ENCODE measurements around the gene NCF2.
"Not testable (repeated sequence)": the region's sequence is repeated elsewhere in the genome, so short reads cannot be mapped to it uniquely, and the experiment has no call there.

Gene NCF2

DNA sequence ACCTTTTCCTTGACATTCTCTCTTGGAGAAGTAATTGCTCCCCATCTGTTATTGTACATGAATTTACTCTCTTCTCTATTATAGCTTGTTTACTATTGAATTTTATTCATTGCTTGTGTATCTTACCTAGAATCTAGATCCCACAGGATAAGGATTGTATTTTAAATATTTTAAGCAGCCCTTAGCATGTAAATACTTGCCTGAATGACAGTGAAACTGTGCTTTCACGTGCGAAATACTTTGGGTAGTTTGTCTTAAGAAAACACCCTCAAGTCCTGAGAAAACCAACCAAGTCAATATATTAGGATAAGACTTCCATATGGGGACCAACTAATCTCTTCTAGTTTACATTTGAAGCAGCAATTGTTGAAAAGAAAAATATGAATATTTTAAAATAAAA, 30.1 kb upstream of the NCF2 start:
- Histone ChIP-seq H3K9me3 (replicated peaks in 1 of 2; ENCODE audit: control insufficient read depth in 2 of 2, insufficient read depth in 1 of 2, low read depth in 1 of 2, low read length in 2 of 2) (no peaks in the 10 kb centered on the region), H2BK15ac (ENCODE audit: low read length) (no peak overlapping the region), H4K8ac (ENCODE audit: low read depth, low read length) (no peak overlapping the region), H3K4ac (ENCODE audit: low read length) (no peak overlapping the region), H3K4me1 (ENCODE audit: control insufficient read depth in 2 of 2, insufficient read depth in 1 of 2, low read depth in 1 of 2, low read length in 2 of 2) (no peaks in the 10 kb centered on the region), H3K4me3 (ENCODE audit: low read length in 2 of 2) (no peak overlapping the region), H3K36me3 (replicated peaks in 1 of 2; ENCODE audit: control insufficient read depth in 2 of 2, insufficient read depth in 2 of 2, low read length in 2 of 2) (peaks cover 0 to 9% of the 10 kb centered on the region in 2 donors), H3K14ac (ENCODE audit: low read length) (no peak overlapping the region), H2BK12ac (ENCODE audit: low read length) (no peak overlapping the region), H3K9ac (ENCODE audit: low read depth, low read length, poor library complexity) (no peak overlapping the region), H3K79me1 (ENCODE audit: low read depth, low read length) (no peaks in the 10 kb centered on the region), H3K23ac (ENCODE audit: low read depth, low read length, poor library complexity) (no peak overlapping the region), H4K91ac (ENCODE audit: low read depth, low read length, poor library complexity) (no peak overlapping the region), H2AFZ (ENCODE audit: low read length) (no peak overlapping the region), H3K18ac (ENCODE audit: low read length) (no peak overlapping the region), H3K4me2 (ENCODE audit: insufficient read depth, low read length, poor library complexity, severe bottlenecking) (no peak overlapping the region), H2BK5ac (ENCODE audit: low read length) (no peak overlapping the region), H3K27ac (replicated peaks; ENCODE audit: low read length) (no peak overlapping the region), H2BK120ac (ENCODE audit: low read depth, low read length) (no peak overlapping the region), H3K27me3 (ENCODE audit: control insufficient read depth in 3 of 3, insufficient read depth in 3 of 3, low read depth in 1 of 3, low read length in 3 of 3) (no peaks in the 10 kb centered on the region), H2AK5ac (ENCODE audit: low read depth, low read length) (no peak overlapping the region)
- no CpG with 5 or more reads among the region's 2 CpGs for WGBS, 2 donors (ENCODE audit: extremely low coverage in 2 of 2, insufficient read length in 2 of 2, insufficient replicate concordance in 1 of 2)
- no peak for DNase-seq (ENCODE audit: low spot score)

DNA sequence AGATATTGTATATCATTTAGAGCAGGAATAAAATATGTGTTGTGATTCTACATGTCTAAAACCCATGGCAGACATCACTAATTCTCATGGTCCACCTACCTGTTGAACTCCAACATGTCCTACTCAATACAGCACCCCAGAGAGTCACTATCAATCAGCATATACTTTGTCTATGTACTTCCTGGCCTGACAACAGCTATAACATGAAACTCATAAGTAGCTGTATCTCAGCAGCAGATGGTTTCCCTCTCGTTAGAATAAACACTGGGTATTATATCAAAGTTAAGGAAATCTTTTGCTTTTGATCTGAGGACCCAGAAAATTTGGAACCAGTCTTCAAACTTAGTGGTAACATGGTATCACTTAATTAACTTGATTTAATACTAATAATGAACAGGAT, 29.5 kb upstream of the NCF2 start:
- no peaks in the 10 kb centered on the region for H3K9me3 ChIP-seq (replicated peaks in 1 of 2; ENCODE audit: control insufficient read depth in 2 of 2, insufficient read depth in 1 of 2, low read depth in 1 of 2, low read length in 2 of 2)
- H3K27me3 ChIP-seq (ENCODE audit: control insufficient read depth in 3 of 3, insufficient read depth in 3 of 3, low read depth in 1 of 3, low read length in 3 of 3), result no peaks in the 10 kb centered on the region
- no peaks in the 10 kb centered on the region for H3K79me1 ChIP-seq (ENCODE audit: low read depth, low read length)
- H3K9ac ChIP-seq (ENCODE audit: low read depth, low read length, poor library complexity), result no peak overlapping the region
- peaks cover 0 to 3% of the 10 kb centered on the region in 2 donors for H3K36me3 ChIP-seq (replicated peaks in 1 of 2; ENCODE audit: control insufficient read depth in 2 of 2, insufficient read depth in 2 of 2, low read length in 2 of 2)
- H2BK12ac ChIP-seq (ENCODE audit: low read length), result no peak overlapping the region
- DNase-seq (ENCODE audit: low spot score), result no peak
- no peak overlapping the region for H3K4ac ChIP-seq (ENCODE audit: low read length)
- H3K4me1 ChIP-seq (ENCODE audit: control insufficient read depth in 2 of 2, insufficient read depth in 1 of 2, low read depth in 1 of 2, low read length in 2 of 2), result no peaks in the 10 kb centered on the region
- H2BK15ac ChIP-seq (ENCODE audit: low read length), result no peak overlapping the region
- H3K27ac ChIP-seq (replicated peaks; ENCODE audit: low read length), result no peak overlapping the region
- no peak overlapping the region for H4K91ac ChIP-seq (ENCODE audit: low read depth, low read length, poor library complexity)
- H3K4me3 ChIP-seq (ENCODE audit: low read length in 2 of 2), result no peak overlapping the region
- H2AFZ ChIP-seq (ENCODE audit: low read length), result no peak overlapping the region
- H2BK120ac ChIP-seq (ENCODE audit: low read depth, low read length), result no peak overlapping the region
- no peak overlapping the region for H4K8ac ChIP-seq (ENCODE audit: low read depth, low read length)
- H2BK5ac ChIP-seq (ENCODE audit: low read length), result no peak overlapping the region
- no CpG with 5 or more reads among the region's 1 CpG for WGBS, 2 donors (ENCODE audit: extremely low coverage in 2 of 2, insufficient read length in 2 of 2, insufficient replicate concordance in 1 of 2)
- H3K14ac ChIP-seq (ENCODE audit: low read length), result no peak overlapping the region
- H3K23ac ChIP-seq (ENCODE audit: low read depth, low read length, poor library complexity), result no peak overlapping the region
- no peak overlapping the region for H3K18ac ChIP-seq (ENCODE audit: low read length)
- no peak overlapping the region for H3K4me2 ChIP-seq (ENCODE audit: insufficient read depth, low read length, poor library complexity, severe bottlenecking)
- no peak overlapping the region for H2AK5ac ChIP-seq (ENCODE audit: low read depth, low read length)

DNA sequence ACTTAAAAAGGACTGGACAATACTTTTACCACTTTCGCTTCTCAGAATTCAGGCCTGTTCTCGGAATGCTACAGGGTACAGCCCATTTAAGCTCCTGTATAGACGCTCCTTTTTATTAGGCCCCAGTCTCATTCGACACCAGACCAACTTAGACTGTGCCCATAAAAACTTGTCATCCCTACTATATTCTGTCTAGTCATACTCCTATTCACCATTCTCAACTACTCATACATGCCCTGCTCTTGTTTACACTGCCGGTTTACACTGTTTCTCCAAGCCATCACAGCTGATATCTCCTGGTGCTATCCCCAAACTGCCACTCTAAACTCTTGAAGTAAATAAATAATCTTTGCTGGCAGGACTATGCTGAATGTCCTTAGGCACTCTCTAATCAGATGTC, 27.9 kb upstream of the NCF2 start:
- H3K36me3 ChIP-seq (replicated peaks in 1 of 2; ENCODE audit: control insufficient read depth in 2 of 2, insufficient read depth in 2 of 2, low read length in 2 of 2); H3K9me3 ChIP-seq (replicated peaks in 1 of 2; ENCODE audit: control insufficient read depth in 2 of 2, insufficient read depth in 1 of 2, low read depth in 1 of 2, low read length in 2 of 2); H2AFZ ChIP-seq (ENCODE audit: low read length); H3K23ac ChIP-seq (ENCODE audit: low read depth, low read length, poor library complexity); H3K4me3 ChIP-seq (ENCODE audit: low read length in 2 of 2); H2AK5ac ChIP-seq (ENCODE audit: low read depth, low read length); H3K27me3 ChIP-seq (ENCODE audit: control insufficient read depth in 3 of 3, insufficient read depth in 3 of 3, low read depth in 1 of 3, low read length in 3 of 3); H4K91ac ChIP-seq (ENCODE audit: low read depth, low read length, poor library complexity); H3K4ac ChIP-seq (ENCODE audit: low read length); H3K18ac ChIP-seq (ENCODE audit: low read length); H3K4me2 ChIP-seq (ENCODE audit: insufficient read depth, low read length, poor library complexity, severe bottlenecking); H2BK12ac ChIP-seq (ENCODE audit: low read length); H2BK15ac ChIP-seq (ENCODE audit: low read length); H2BK120ac ChIP-seq (ENCODE audit: low read depth, low read length); H2BK5ac ChIP-seq (ENCODE audit: low read length); H3K79me1 ChIP-seq (ENCODE audit: low read depth, low read length); H3K14ac ChIP-seq (ENCODE audit: low read length); H4K8ac ChIP-seq (ENCODE audit: low read depth, low read length); DNase-seq (ENCODE audit: low spot score); H3K27ac ChIP-seq (replicated peaks; ENCODE audit: low read length); H3K4me1 ChIP-seq (ENCODE audit: control insufficient read depth in 2 of 2, insufficient read depth in 1 of 2, low read depth in 1 of 2, low read length in 2 of 2); H3K9ac ChIP-seq (ENCODE audit: low read depth, low read length, poor library complexity): not testable (repeated sequence)
- no CpG with 5 or more reads among the region's 5 CpGs for WGBS, 2 donors (ENCODE audit: extremely low coverage in 2 of 2, insufficient read length in 2 of 2, insufficient replicate concordance in 1 of 2)

- not testable (repeated sequence) for H3K4me3 ChIP-seq (ENCODE audit: low read length in 2 of 2); H2BK5ac ChIP-seq (ENCODE audit: low read length); H3K14ac ChIP-seq (ENCODE audit: low read length); H3K79me1 ChIP-seq (ENCODE audit: low read depth, low read length); H3K9me3 ChIP-seq (replicated peaks in 1 of 2; ENCODE audit: control insufficient read depth in 2 of 2, insufficient read depth in 1 of 2, low read depth in 1 of 2, low read length in 2 of 2); H3K4ac ChIP-seq (ENCODE audit: low read length); H3K18ac ChIP-seq (ENCODE audit: low read length); H3K27ac ChIP-seq (replicated peaks; ENCODE audit: low read length); H3K27me3 ChIP-seq (ENCODE audit: control insufficient read depth in 3 of 3, insufficient read depth in 3 of 3, low read depth in 1 of 3, low read length in 3 of 3); H2BK15ac ChIP-seq (ENCODE audit: low read length); H3K23ac ChIP-seq (ENCODE audit: low read depth, low read length, poor library complexity); DNase-seq (ENCODE audit: low spot score); H4K8ac ChIP-seq (ENCODE audit: low read depth, low read length); H3K4me1 ChIP-seq (ENCODE audit: control insufficient read depth in 2 of 2, insufficient read depth in 1 of 2, low read depth in 1 of 2, low read length in 2 of 2); H2AK5ac ChIP-seq (ENCODE audit: low read depth, low read length); H3K4me2 ChIP-seq (ENCODE audit: insufficient read depth, low read length, poor library complexity, severe bottlenecking); H2BK12ac ChIP-seq (ENCODE audit: low read length); H2AFZ ChIP-seq (ENCODE audit: low read length); H3K9ac ChIP-seq (ENCODE audit: low read depth, low read length, poor library complexity); H3K36me3 ChIP-seq (replicated peaks in 1 of 2; ENCODE audit: control insufficient read depth in 2 of 2, insufficient read depth in 2 of 2, low read length in 2 of 2); H4K91ac ChIP-seq (ENCODE audit: low read depth, low read length, poor library complexity); H2BK120ac ChIP-seq (ENCODE audit: low read depth, low read length)
- WGBS, 2 donors (ENCODE audit: extremely low coverage in 2 of 2, insufficient read length in 2 of 2, insufficient replicate concordance in 1 of 2), result no CpG with 5 or more reads among the region's 3 CpGs
Measured at GRCh38 chr1:183612975-183613374, 22.7 kb upstream of the NCF2 start.
